Spleen (tissue), 7 donors: ENCODE results near the gene SLC27A3.
A peak's percentile ranks its signal among the peaks of the same experiment; 100 is the strongest.

Experiments used
- POLR2A ChIP-seq, 3 donors: fragments of 450-650 bp; IDR thresholded peaks; one replicate each; pipeline ENCODE4 v1.5.1; 2017; ENCODE audit warnings: antibody characterized with exemption in 3 of 3, mild to moderate bottlenecking in 1 of 3
- POLR2AphosphoS5 ChIP-seq, 3 donors: sonication (generic); formaldehyde crosslinking; IDR thresholded peaks; one replicate each; pipeline ENCODE4 v1.5.1; 2017; ENCODE audit warnings: antibody characterized with exemption in 3 of 3
- TF ChIP-seq, protein P1 (sequence below), 11 experiments: fragments of 200-600 bp in 7 of 11; fragments of 450-650 bp in 4 of 11; sonication (generic) in 4 of 11; IDR thresholded peaks in 8 of 11; conservative IDR thresholded peaks in 3 of 11; 1 replicate in 7 of 11; 2 replicates in 4 of 11; pipeline versions ENCODE4 v1.4.0 to v1.8.0; 2016 to 2021; ENCODE audit warnings: antibody characterized with exemption in 11 of 11, inconsistent platforms in 4 of 11, mild to moderate bottlenecking in 1 of 11
- donor health status: DM: no; HTN: no; CAD: no; lungs with moderate emphysema.
- donor health status: DM: no; HTN: no; CAD: no.
- donor health status: DM: no; HTN: no; CAD: no.

DNA sequence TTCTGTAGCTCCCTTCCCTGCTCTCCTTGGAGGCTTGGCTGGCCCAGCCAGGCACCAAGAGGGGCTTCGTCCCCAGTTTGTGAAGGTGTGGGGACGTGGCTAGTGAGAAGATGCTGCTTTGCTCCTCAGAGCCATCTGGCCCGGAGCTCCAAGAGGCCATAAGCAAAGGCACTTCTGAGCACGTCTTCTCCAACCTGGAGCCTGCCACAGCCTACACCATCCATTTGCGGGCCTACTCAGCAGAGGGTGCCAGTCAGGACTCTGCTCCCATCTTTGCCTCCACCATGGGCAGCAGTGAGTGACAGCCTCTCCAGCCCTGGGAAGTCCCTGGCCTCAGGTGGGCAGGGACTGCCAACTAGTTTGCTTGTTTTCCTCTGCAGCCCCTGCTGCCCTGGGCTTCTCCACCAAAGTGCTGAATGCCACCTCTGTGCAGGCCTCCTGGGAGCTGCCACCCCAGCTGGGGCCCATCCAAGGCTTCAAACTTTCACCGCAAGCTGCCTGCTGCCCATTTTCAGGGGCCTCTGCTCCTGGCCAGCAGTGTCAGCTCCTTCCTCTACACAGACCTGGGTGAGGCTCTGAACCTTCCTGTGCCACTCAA lies 25.9 kb downstream of the SLC27A3 start:
- TF ChIP-seq, protein P1, sequence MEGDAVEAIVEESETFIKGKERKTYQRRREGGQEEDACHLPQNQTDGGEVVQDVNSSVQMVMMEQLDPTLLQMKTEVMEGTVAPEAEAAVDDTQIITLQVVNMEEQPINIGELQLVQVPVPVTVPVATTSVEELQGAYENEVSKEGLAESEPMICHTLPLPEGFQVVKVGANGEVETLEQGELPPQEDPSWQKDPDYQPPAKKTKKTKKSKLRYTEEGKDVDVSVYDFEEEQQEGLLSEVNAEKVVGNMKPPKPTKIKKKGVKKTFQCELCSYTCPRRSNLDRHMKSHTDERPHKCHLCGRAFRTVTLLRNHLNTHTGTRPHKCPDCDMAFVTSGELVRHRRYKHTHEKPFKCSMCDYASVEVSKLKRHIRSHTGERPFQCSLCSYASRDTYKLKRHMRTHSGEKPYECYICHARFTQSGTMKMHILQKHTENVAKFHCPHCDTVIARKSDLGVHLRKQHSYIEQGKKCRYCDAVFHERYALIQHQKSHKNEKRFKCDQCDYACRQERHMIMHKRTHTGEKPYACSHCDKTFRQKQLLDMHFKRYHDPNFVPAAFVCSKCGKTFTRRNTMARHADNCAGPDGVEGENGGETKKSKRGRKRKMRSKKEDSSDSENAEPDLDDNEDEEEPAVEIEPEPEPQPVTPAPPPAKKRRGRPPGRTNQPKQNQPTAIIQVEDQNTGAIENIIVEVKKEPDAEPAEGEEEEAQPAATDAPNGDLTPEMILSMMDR (IDR thresholded peaks at IDR 0.05 in 8 of 11, conservative IDR thresholded peaks at IDR 0.05 in 3 of 11) = no peak
- TF ChIP-seq POLR2A (IDR thresholded peaks at IDR 0.05) (no peak), POLR2AphosphoS5 (IDR thresholded peaks at IDR 0.05) (peak in 1 of 3 donors; percentile 31)
